B cell (primary cell): ENCODE data around the gene MYADML2. TPM values are rescaled to one million over a fixed set of nuclear protein-coding genes. Genes with fewer than 3 reads are reported as not detected.

Experiments used
- ATAC-seq: fragments of 200-7000 bp; cut with Tn5 transposase; one replicate; pipeline ENCODE4 v1.10.0; 2021; ENCODE audit warnings: low read depth, mild to moderate bottlenecking, moderate number of reproducible peaks, moderate library complexity
- CTCF ChIA-PET: fragments of 350-600 bp; sonication (Branson Sonifier 250); formaldehyde crosslinking; loops from one replicate; lab custom pipeline; 2021; ENCODE audit warnings: antibody characterized with exemption, inconsistent platforms; lab: Charles Lee
- POLR2A ChIA-PET: fragments of 350-600 bp; sonication (Branson Sonifier 250); formaldehyde crosslinking; loops from one replicate; lab custom pipeline; 2021; ENCODE audit warnings: antibody characterized with exemption; lab: Charles Lee
- DNase-seq: peaks from one replicate; pipeline ENCODE4 v3.0.0; 2013
- H2AFZ ChIP-seq: 2 replicates; pipeline ENCODE4 v1.6.1; 2012; ENCODE audit warnings: mild to moderate bottlenecking, low read depth, low read length; ENCODE audit not compliant: insufficient read depth, poor library complexity, severe bottlenecking
- H3K27ac ChIP-seq, 2 donors: 1 replicate in 1 of 2; 2 replicates in 1 of 2; pipeline ENCODE4 v1.5.1; 2012 to 2013; ENCODE audit warnings: low read length in 2 of 2, mild to moderate bottlenecking in 2 of 2, moderate library complexity in 1 of 2
- H3K27me3 ChIP-seq, 4 experiments: fragments of 200-600 bp in 1 of 4; sonication (generic) in 1 of 4; replicated peaks in 1 of 4; 1 replicate in 2 of 4; 2 replicates in 2 of 4; pipeline versions ENCODE4 v1.6.1 to v1.7.0; 2013 to 2016; ENCODE audit warnings: low read length in 3 of 4, mild to moderate bottlenecking in 2 of 4, mixed read lengths in 1 of 4, moderate library complexity in 1 of 4; ENCODE audit not compliant: insufficient read depth in 4 of 4, control insufficient read depth in 3 of 4; ENCODE audit errors: control extremely low read depth in 1 of 4
- H3K36me3 ChIP-seq, 2 experiments: replicated peaks in 1 of 2; 1 replicate in 1 of 2; 2 replicates in 1 of 2; pipeline versions ENCODE4 v1.6.1 to v1.7.1; 2013; ENCODE audit warnings: low read length in 1 of 2; ENCODE audit not compliant: insufficient read depth in 2 of 2, control insufficient read depth in 1 of 2; ENCODE audit errors: control extremely low read depth in 1 of 2, extremely low read depth in 1 of 2
- H3K4me1 ChIP-seq, 2 donors: fragments of 200-600 bp in 1 of 2; sonication (generic) in 1 of 2; 1 replicate in 1 of 2; 2 replicates in 1 of 2; pipeline versions ENCODE4 v1.5.1 to v1.6.1; 2013 to 2017; ENCODE audit warnings: low read length in 2 of 2; ENCODE audit not compliant: control insufficient read depth in 2 of 2, insufficient read depth in 2 of 2
- H3K4me2 ChIP-seq: replicated peaks from 2 replicates; pipeline ENCODE3; 2012; ENCODE audit warnings: mild to moderate bottlenecking, low read depth, low read length; ENCODE audit not compliant: poor library complexity, severe bottlenecking
- H3K4me3 ChIP-seq, 5 experiments: fragments of 200-600 bp in 1 of 5; sonication (generic) in 1 of 5; 1 replicate in 3 of 5; 2 replicates in 2 of 5; pipeline versions ENCODE4 v1.5.1 to v1.7.0; 2011 to 2016; ENCODE audit warnings: low read length in 4 of 5, mild to moderate bottlenecking in 4 of 5, low read depth in 2 of 5, control low read depth in 1 of 5, moderate library complexity in 1 of 5; ENCODE audit not compliant: insufficient read depth in 1 of 5; ENCODE audit errors: control extremely low read depth in 1 of 5, extremely low read depth in 1 of 5
- H3K79me2 ChIP-seq: fragments of 200-600 bp; sonication (generic); one replicate; pipeline ENCODE4 v1.6.0; 2016; ENCODE audit warnings: low read length; ENCODE audit not compliant: control insufficient read depth, insufficient read depth
- H3K9ac ChIP-seq: fragments of 200-600 bp; sonication (generic); 2 replicates; pipeline ENCODE4 v1.6.1; 2017; ENCODE audit warnings: mild to moderate bottlenecking, low read length, moderate library complexity
- H3K9me3 ChIP-seq, 3 donors: one replicate each; pipeline versions ENCODE4 v1.6.1 to v1.7.1; 2013; ENCODE audit warnings: low read length in 2 of 3; ENCODE audit not compliant: control insufficient read depth in 2 of 3, insufficient read depth in 1 of 3; ENCODE audit errors: control extremely low read depth in 1 of 3
- H4K20me1 ChIP-seq: 2 replicates; pipeline ENCODE4 v1.6.0; 2012; ENCODE audit warnings: mild to moderate bottlenecking, low read length; ENCODE audit not compliant: insufficient read depth, control insufficient read depth, poor library complexity, severe bottlenecking
- H3K27ac Mint-ChIP-seq: one replicate; pipeline ENCODE4 v1.8.0; 2021; ENCODE audit warnings: mixed read lengths
- H3K27me3 Mint-ChIP-seq: one replicate; pipeline ENCODE4 v1.8.0; 2021; ENCODE audit warnings: mixed read lengths
- H3K4me1 Mint-ChIP-seq: one replicate; pipeline ENCODE4 v1.8.0; 2021; ENCODE audit warnings: mixed read lengths
- H3K4me3 Mint-ChIP-seq: one replicate; pipeline ENCODE4 v1.8.0; 2021; ENCODE audit warnings: mixed read lengths
- H3K9me3 Mint-ChIP-seq: one replicate; pipeline ENCODE4 v1.8.0; 2022; ENCODE audit warnings: mixed read lengths; ENCODE audit not compliant: insufficient read depth
- CTCF ChIP-seq: fragments of 200-600 bp; IDR thresholded peaks from one replicate; pipeline ENCODE4 v1.8.0; 2022; ENCODE audit warnings: antibody characterized with exemption, mild to moderate bottlenecking
- EZH2 ChIP-seq: IDR thresholded peaks from 2 replicates; pipeline ENCODE4 v1.6.1; 2012; ENCODE audit warnings: borderline replicate concordance, low read depth, mild to moderate bottlenecking, moderate library complexity, low read length; ENCODE audit not compliant: insufficient read depth, poor library complexity, severe bottlenecking
- WGBS: methylation state at CpG from one replicate; pipeline ENCODE4 v1.1.5; 2013; ENCODE audit warnings: missing lambda C conversion rate; ENCODE audit not compliant: insufficient coverage; 5-methylcytosine and 5-hydroxymethylcytosine counted together
- intact Hi-C: fragments of 100-400 bp; cut with micrococcal nuclease; formaldehyde crosslinking; loops from one replicate; pipeline ENCODE4 v1.10.0; 2022
- polyA plus RNA-seq: library from polyadenylated mRNA; depleted of rRNA; stranded (reverse); fragments of >200 nt; gene quantifications from 2 replicates; pipeline ENCODE4 v1.2.3, GENCODE V29; 2012
- total RNA-seq, 2 donors: library from RNA; stranded (reverse); fragments of 120-200 nt in 1 of 2; gene quantifications; 1 replicate in 1 of 2; 2 replicates in 1 of 2; pipeline versions ENCODE4 v1.2.3 to v1.2.4, GENCODE V29; 2013 to 2022

MYADML2 gene
- total and polyA plus RNA-seq, 2 donors (not counting 1 experiment from before 2014, with no cell fraction given): not detected

- H3K4me1 ChIP-seq: peaks cover 24 to 31% of the 10 kb centered on the region in 2 donors
- Mint-ChIP-seq H3K4me3 (peak overlapping the region; percentile 64), H3K27me3 (peaks cover 10% of the 10 kb centered on the region), H3K4me1 (peaks cover 17% of the 10 kb centered on the region), H3K27ac (no peak overlapping the region), H3K9me3 (no peaks in the 10 kb centered on the region)
- peaks cover 27% of the 10 kb centered on the region for H4K20me1 ChIP-seq
- peak overlapping the region; percentile 48 for H3K9ac ChIP-seq
- H3K4me2 ChIP-seq: peak overlapping the region; percentile 90
- CTCF ChIA-PET: interaction anchor here (0.5 to 3.5 kb wide), 5 partner anchors 10 to 147 kb away, joined by 3 to 16 read pairs (median 3); no protein-coding TSS in a partner anchor
- intact Hi-C loops: loop anchor here (5.0 kb wide), 2 partner anchors 36 to 96 kb away; partner anchors contain the start of genes ALYREF, ANAPC11 and MCRIP1
- peaks cover 0 to 23% (median 9%) of the 10 kb centered on the region in 4 experiments for H3K27me3 ChIP-seq
- no peak overlapping the region for H3K27ac ChIP-seq
- H3K9me3 ChIP-seq: no peaks in the 10 kb centered on the region
- ATAC-seq (no peak), DNase-seq (peak; percentile 58)
- POLR2A ChIA-PET: interaction anchor here (0.7 kb wide), 1 partner anchor 57 kb away, joined by 3 read pairs; no protein-coding TSS in a partner anchor
- H3K79me2 ChIP-seq: peaks cover 34% of the 10 kb centered on the region
- WGBS: 28% methylated on average over 41 of the region's 44 CpGs
- peak overlapping the region in 3 of 5 experiments; percentile 50 to 60 (median 58) for H3K4me3 ChIP-seq
- TF ChIP-seq CTCF: no peak
- TF ChIP-seq EZH2: no peak
- H3K36me3 ChIP-seq: no peaks in the 10 kb centered on the region
- peak overlapping the region; percentile 87 for H2AFZ ChIP-seq
Measured at GRCh38 chr17:81928544-81929252, 18.3 kb downstream of the MYADML2 start.
